Stomach (tissue), 9 donors: ENCODE data around the gene TUBGCP2. TPM values are rescaled to one million over a fixed set of nuclear protein-coding genes. Genes with fewer than 3 reads are reported as not detected.

Source experiments
- DNase-seq, 2 donors: peaks; one replicate each; pipeline versions ENCODE4 v3.0.0 to v3.0.0-alpha.2; 2013 to 2019
- H3K27ac ChIP-seq, 5 donors: fragments of 200-600 bp in 4 of 5; sonication (generic) in 4 of 5; one replicate each; pipeline ENCODE4 v1.5.1; 2013 to 2019; ENCODE audit warnings: mild to moderate bottlenecking in 1 of 5, moderate library complexity in 1 of 5
- H3K27me3 ChIP-seq, 3 donors: fragments of 200-600 bp; sonication (generic); one replicate each; pipeline ENCODE4 v1.5.1; 2017 to 2019; ENCODE audit warnings: mixed run types in 1 of 3
- H3K36me3 ChIP-seq, 4 donors: fragments of 200-600 bp; sonication (generic); 1 replicate in 3 of 4; 2 replicates in 1 of 4; pipeline ENCODE4 v1.5.1; 2016 to 2019
- H3K4me1 ChIP-seq, 4 donors: fragments of 200-600 bp; sonication (generic); one replicate each; pipeline ENCODE4 v1.5.1; 2016 to 2019
- H3K4me3 ChIP-seq, 4 donors: fragments of 200-600 bp; sonication (generic) in 3 of 4; one replicate each; pipeline ENCODE4 v1.5.1; 2016 to 2019; ENCODE audit warnings: mild to moderate bottlenecking in 1 of 4
- H3K9me3 ChIP-seq, 4 donors: fragments of 200-600 bp; sonication (generic); one replicate each; pipeline ENCODE4 v1.5.1; 2016 to 2019
- EP300 ChIP-seq: sonication (generic); formaldehyde crosslinking; IDR thresholded peaks from one replicate; pipeline ENCODE4 v1.6.1; 2017; ENCODE audit warnings: antibody characterized with exemption
- POLR2A ChIP-seq, 4 donors: fragments of 450-650 bp; IDR thresholded peaks; one replicate each; pipeline ENCODE4 v1.6.1; 2016; ENCODE audit warnings: antibody characterized with exemption in 4 of 4, control low read depth in 2 of 4, mild to moderate bottlenecking in 1 of 4, moderate library complexity in 1 of 4
- POLR2AphosphoS5 ChIP-seq, 3 donors: sonication (generic); formaldehyde crosslinking; IDR thresholded peaks; one replicate each; pipeline ENCODE4 v1.6.1; 2016; ENCODE audit warnings: antibody characterized with exemption in 3 of 3
- WGBS, 5 donors: extraction: QIAGEN DNeasy Blood & Tissue Kit in 3 of 5; methylation state at CpG; one replicate each; pipeline versions ENCODE4 v1.1.5 to v1.1.7; 2013 to 2018; 5-methylcytosine and 5-hydroxymethylcytosine counted together
- intact Hi-C: fragments of 100-400 bp; cut with DNase I; formaldehyde crosslinking; loops from one replicate; pipeline ENCODE4 v1.15.1; 2023; ENCODE audit warnings: low total_unique reads
- polyA plus RNA-seq, 3 donors: library from polyadenylated mRNA; stranded (reverse); fragments of 200-250 nt; gene quantifications; one replicate each; pipeline ENCODE4 v1.2.3, GENCODE V29; 2013
- total RNA-seq, 5 donors: library from RNA; depleted of rRNA; stranded (reverse); fragments of >200 nt; gene quantifications; one replicate each; pipeline versions ENCODE4 v1.1.0 to v1.2.3, GENCODE V29; 2014 to 2016
- TF ChIP-seq, protein P1 (sequence below), 7 experiments: fragments of 450-650 bp in 4 of 7; fragments of 200-600 bp in 3 of 7; sonication (generic) in 3 of 7; IDR thresholded peaks; one replicate each; pipeline ENCODE4 v1.5.1; 2016 to 2019; ENCODE audit warnings: antibody characterized with exemption in 7 of 7, control low read depth in 2 of 7, mild to moderate bottlenecking in 1 of 7
- donor health status: healthy with polysubstance abuse.
- donor health status: Bipolar disorder and iron deficiency.
- donor health status: healthy.

Gene TUBGCP2
- total and polyA plus RNA-seq, 8 donors: 18.3 to 117 (median 47.6) TPM

DNA sequence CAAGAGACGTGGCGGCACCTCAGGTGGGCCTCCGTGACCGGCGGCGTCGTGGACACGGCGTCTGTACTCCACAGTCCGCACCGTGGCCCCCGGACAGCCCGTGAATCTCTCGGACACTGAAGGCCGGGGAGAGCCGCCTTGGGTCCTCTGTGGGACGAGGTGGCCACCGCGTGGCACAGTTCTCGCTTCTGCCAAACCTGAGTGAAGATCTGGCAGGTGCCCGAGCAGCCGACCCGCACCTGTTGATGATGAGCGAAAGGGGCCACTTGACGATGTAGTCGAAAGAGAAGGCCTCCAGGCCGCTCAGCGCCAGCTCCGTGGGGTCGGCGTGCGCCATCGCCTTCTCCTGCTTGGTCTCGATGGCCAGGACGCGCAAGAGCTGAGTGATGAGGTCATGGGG, 23.5 kb downstream of the TUBGCP2 start:
- Histone ChIP-seq H3K36me3 (peaks cover 86 to 100% (median 100%) of the 10 kb centered on the region in 4 donors), H3K4me3 (no peak overlapping the region), H3K4me1 (peaks cover 0 to 3% (median 0%) of the 10 kb centered on the region in 4 donors), H3K9me3 (no peaks in the 10 kb centered on the region), H3K27me3 (no peaks in the 10 kb centered on the region), H3K27ac (no peak overlapping the region)
- no peak for DNase-seq
- 92 to 97% (median 95%) methylated on average over 16 to 36 of the region's 36 CpGs for WGBS, 5 donors
- intact Hi-C loops: no loop called here
- TF ChIP-seq POLR2AphosphoS5 (IDR thresholded peaks at IDR 0.05): no peak
- TF ChIP-seq, protein P1, sequence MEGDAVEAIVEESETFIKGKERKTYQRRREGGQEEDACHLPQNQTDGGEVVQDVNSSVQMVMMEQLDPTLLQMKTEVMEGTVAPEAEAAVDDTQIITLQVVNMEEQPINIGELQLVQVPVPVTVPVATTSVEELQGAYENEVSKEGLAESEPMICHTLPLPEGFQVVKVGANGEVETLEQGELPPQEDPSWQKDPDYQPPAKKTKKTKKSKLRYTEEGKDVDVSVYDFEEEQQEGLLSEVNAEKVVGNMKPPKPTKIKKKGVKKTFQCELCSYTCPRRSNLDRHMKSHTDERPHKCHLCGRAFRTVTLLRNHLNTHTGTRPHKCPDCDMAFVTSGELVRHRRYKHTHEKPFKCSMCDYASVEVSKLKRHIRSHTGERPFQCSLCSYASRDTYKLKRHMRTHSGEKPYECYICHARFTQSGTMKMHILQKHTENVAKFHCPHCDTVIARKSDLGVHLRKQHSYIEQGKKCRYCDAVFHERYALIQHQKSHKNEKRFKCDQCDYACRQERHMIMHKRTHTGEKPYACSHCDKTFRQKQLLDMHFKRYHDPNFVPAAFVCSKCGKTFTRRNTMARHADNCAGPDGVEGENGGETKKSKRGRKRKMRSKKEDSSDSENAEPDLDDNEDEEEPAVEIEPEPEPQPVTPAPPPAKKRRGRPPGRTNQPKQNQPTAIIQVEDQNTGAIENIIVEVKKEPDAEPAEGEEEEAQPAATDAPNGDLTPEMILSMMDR (IDR thresholded peaks at IDR 0.05): no peak
- TF ChIP-seq POLR2A (IDR thresholded peaks at IDR 0.05): no peak
- TF ChIP-seq EP300: no peak

DNA sequence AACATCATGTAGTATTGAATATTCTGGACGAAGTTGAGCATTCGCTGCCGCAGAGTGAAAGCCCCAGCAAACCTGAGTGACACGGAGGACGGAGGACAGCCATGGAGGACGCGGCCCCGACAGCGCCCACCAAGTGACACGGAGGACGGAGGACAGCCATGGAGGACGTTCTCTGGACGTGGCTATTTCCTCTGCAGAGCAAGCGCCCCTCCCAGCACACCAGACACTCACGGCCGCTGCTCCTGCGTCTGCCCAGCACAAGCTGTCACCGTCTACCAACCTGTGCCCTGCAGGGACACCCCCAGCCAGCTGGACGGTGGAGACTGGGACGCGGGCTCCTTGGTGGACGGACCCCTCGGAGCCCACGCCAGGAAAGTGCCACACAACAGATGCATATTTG, 24.7 kb downstream of the TUBGCP2 start:
- H3K36me3 ChIP-seq: peaks cover 76 to 100% (median 100%) of the 10 kb centered on the region in 4 donors
- H3K4me3 ChIP-seq: no peak overlapping the region
- TF ChIP-seq POLR2AphosphoS5 (IDR thresholded peaks at IDR 0.05): no peak
- TF ChIP-seq, protein P1 (IDR thresholded peaks at IDR 0.05): no peak
- TF ChIP-seq EP300: no peak
- TF ChIP-seq POLR2A (IDR thresholded peaks at IDR 0.05): no peak
- no peak overlapping the region for H3K27ac ChIP-seq
- H3K4me1 ChIP-seq: peaks cover 4 to 16% (median 8%) of the 10 kb centered on the region in 4 donors
- intact Hi-C loops: no loop called here
- H3K27me3 ChIP-seq: no peaks in the 10 kb centered on the region
- 94 to 97% (median 96%) methylated on average over 23 to 24 of the region's 24 CpGs for WGBS, 5 donors
- no peak for DNase-seq
- H3K9me3 ChIP-seq: no peaks in the 10 kb centered on the region

DNA sequence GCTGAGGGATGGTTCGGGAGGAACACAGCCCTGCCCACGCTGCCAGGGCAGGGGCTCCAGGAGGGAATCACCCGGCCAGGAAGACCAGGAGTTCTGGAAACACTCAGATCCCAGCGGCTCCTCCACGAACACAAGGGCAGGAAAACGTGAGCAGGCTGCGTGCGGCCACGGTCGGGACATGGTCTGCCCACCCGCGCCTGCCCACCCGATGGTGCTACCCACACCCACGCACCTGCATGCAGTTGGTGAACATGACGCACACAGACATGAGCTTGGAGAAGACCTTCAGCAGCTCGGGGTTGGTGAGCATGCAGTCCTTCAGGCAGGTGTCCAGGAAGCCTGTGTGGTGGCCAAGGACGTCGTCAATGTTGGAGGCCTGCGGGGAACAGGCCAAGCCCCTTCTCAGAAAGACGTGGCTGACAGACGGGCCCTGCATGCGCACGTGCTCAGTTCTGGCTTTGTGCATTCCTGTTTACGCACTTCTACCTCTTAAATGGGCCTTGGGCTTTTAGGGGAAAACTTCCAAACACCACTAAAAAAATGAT, 25.8 kb downstream of the TUBGCP2 start:
- Histone ChIP-seq H3K36me3 (peaks cover 69 to 100% (median 91%) of the 10 kb centered on the region in 4 donors), H3K9me3 (no peaks in the 10 kb centered on the region), H3K4me3 (no peak overlapping the region), H3K27ac (no peak overlapping the region), H3K27me3 (no peaks in the 10 kb centered on the region), H3K4me1 (peaks cover 14 to 26% (median 18%) of the 10 kb centered on the region in 4 donors)
- WGBS, 5 donors: 92 to 95% (median 93%) methylated on average over 22 to 24 of the region's 24 CpGs
- TF ChIP-seq POLR2A (IDR thresholded peaks at IDR 0.05) (no peak), EP300 (no peak), POLR2AphosphoS5 (IDR thresholded peaks at IDR 0.05) (no peak)
- TF ChIP-seq, protein P1 (IDR thresholded peaks at IDR 0.05): no peak
- intact Hi-C loops: no loop called here
- no peak for DNase-seq

DNA sequence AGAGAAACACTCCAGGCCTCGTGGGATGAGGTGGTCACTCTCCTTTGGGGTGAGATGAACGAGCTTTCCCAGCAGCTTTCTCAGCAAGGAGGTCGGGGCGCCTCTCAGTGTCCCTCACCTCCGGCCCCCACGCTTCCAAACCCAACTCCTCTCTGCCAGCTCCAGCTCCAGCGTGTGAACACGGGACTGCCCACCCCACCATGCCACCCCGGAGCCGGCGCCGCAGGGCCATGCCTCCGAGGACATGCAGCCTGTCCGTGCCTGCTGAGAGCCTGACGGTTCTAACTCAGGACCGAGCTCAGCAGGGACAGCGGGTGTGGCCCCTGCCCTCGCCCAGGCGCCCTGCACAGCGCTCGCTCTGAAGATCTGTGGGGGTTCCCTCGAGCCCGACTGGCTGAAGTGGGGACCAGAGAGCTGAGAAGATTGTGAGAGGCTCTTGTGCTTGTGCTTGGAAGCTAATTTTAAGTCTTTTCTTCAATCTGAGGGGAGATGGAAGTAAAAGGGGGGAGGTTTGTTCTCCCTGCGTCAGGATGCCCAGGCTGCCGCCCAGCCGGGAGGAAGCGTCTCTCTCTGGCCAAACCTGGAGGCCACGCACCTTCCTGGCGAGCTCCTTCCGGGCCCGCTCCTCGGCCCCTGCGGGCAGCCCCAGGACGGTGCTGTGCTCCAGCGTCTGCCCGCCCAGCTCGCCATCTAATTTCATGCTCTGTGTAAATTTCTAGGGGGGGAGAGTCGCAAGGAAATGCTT, 26.9 kb downstream of the TUBGCP2 start:
- DNase-seq: no peak
- WGBS, 5 donors: 89 to 93% (median 92%) methylated on average over 25 to 38 of the region's 38 CpGs
- Histone ChIP-seq H3K36me3 (peaks cover 60 to 89% (median 80%) of the 10 kb centered on the region in 4 donors), H3K4me1 (peaks cover 25 to 37% (median 29%) of the 10 kb centered on the region in 4 donors), H3K9me3 (no peaks in the 10 kb centered on the region), H3K4me3 (no peak overlapping the region), H3K27me3 (peaks cover 0 to 9% (median 0%) of the 10 kb centered on the region in 3 donors), H3K27ac (no peak overlapping the region)
- intact Hi-C loops: no loop called here
- TF ChIP-seq EP300: no peak
- no peak for TF ChIP-seq POLR2A (IDR thresholded peaks at IDR 0.05)
- no peak for TF ChIP-seq POLR2AphosphoS5 (IDR thresholded peaks at IDR 0.05)
- TF ChIP-seq, protein P1 (IDR thresholded peaks at IDR 0.05): no peak
